CD4-positive, alpha-beta T cell (primary cell): ENCODE results near the gene TMEM114. TPM values are rescaled to one million over a fixed set of nuclear protein-coding genes. Genes with fewer than 3 reads are reported as not detected.
"Not testable (repeated sequence)": the region's sequence is repeated elsewhere in the genome, so short reads cannot be mapped to it uniquely, and the experiment has no call there.

Experiments
- ATAC-seq: fragments of 200-7000 bp; cut with Tn5 transposase; one replicate; pipeline ENCODE4 v1.10.0; 2022; ENCODE audit warnings: mild to moderate bottlenecking; ENCODE audit not compliant: poor library complexity
- CTCF ChIA-PET: fragments of 350-600 bp; sonication (Branson Sonifier 250); formaldehyde crosslinking; loops from one replicate; lab custom pipeline; 2021; ENCODE audit warnings: antibody characterized with exemption, inconsistent platforms; lab: Charles Lee
- POLR2A ChIA-PET: fragments of 350-600 bp; sonication (Branson Sonifier 250); formaldehyde crosslinking; loops from one replicate; lab custom pipeline; 2021; ENCODE audit warnings: antibody characterized with exemption, inconsistent platforms; lab: Charles Lee
- DNase-seq, 14 experiments: peaks; one replicate each; pipeline ENCODE4 v3.0.0-alpha.2; 2013 to 2020; ENCODE audit warnings: mixed read lengths in 2 of 14
- H3K27ac ChIP-seq, 2 donors: one replicate each; pipeline versions ENCODE4 v1.5.1 to v1.7.0; 2013; ENCODE audit warnings: low read length in 2 of 2, low read depth in 1 of 2, mild to moderate bottlenecking in 1 of 2
- H3K27me3 ChIP-seq, 2 experiments: 1 replicate in 1 of 2; 2 replicates in 1 of 2; pipeline versions ENCODE4 v1.6.1 to v1.7.0; 2013; ENCODE audit warnings: low read length in 2 of 2, control low read depth in 1 of 2, mild to moderate bottlenecking in 1 of 2, moderate library complexity in 1 of 2; ENCODE audit not compliant: insufficient read depth in 2 of 2, control insufficient read depth in 1 of 2
- H3K36me3 ChIP-seq: one replicate; pipeline ENCODE4 v1.6.1; 2013; ENCODE audit warnings: low read length, control low read depth; ENCODE audit not compliant: insufficient read depth
- H3K4me1 ChIP-seq: one replicate; pipeline ENCODE4 v1.6.1; 2013; ENCODE audit warnings: low read length, control low read depth; ENCODE audit not compliant: insufficient read depth
- H3K4me3 ChIP-seq: one replicate; pipeline ENCODE4 v1.5.1; 2013; ENCODE audit warnings: mild to moderate bottlenecking, low read length, moderate library complexity
- H3K9me3 ChIP-seq, 2 experiments: 1 replicate in 1 of 2; 2 replicates in 1 of 2; pipeline versions ENCODE4 v1.6.1 to v1.7.0; 2013; ENCODE audit warnings: low read length in 2 of 2, mild to moderate bottlenecking in 2 of 2, control low read depth in 1 of 2, moderate library complexity in 1 of 2; ENCODE audit not compliant: control insufficient read depth in 1 of 2, insufficient read depth in 1 of 2
- H3K27ac Mint-ChIP-seq: one replicate; pipeline ENCODE4 v1.8.0; 2020; ENCODE audit warnings: mixed read lengths
- H3K27me3 Mint-ChIP-seq: one replicate; pipeline ENCODE4 v1.8.0; 2021; ENCODE audit warnings: mixed read lengths
- H3K36me3 Mint-ChIP-seq: one replicate; pipeline ENCODE4 v1.8.0; 2021; ENCODE audit warnings: low read depth, mixed read lengths
- H3K4me1 Mint-ChIP-seq: one replicate; pipeline ENCODE4 v1.8.0; 2021; ENCODE audit warnings: low read depth, mixed read lengths
- H3K4me3 Mint-ChIP-seq: one replicate; pipeline ENCODE4 v1.8.0; 2020; ENCODE audit warnings: mild to moderate bottlenecking, mixed read lengths
- H3K9me3 Mint-ChIP-seq: one replicate; pipeline ENCODE4 v1.8.0; 2020; ENCODE audit warnings: mixed read lengths
- intact Hi-C, 2 experiments: fragments of 100-400 bp; cut with DNase I in 1 of 2; cut with micrococcal nuclease in 1 of 2; formaldehyde crosslinking; loops; one replicate each; pipeline versions ENCODE4 v1.15.1 to v1.9.0; 2023 to 2025; cut with DNase I, micrococcal nuclease
- total RNA-seq, 174 experiments: library from RNA in 2 of 174; stranded (reverse) in 2 of 174; gene quantifications; one replicate each; pipeline ENCODE4 v1.2.3 and lab custom pipeline; 2021 to 2026
- TF ChIP-seq, protein P1 (sequence below): fragments of 200-600 bp; IDR thresholded peaks from one replicate; pipeline ENCODE4 v1.8.0; 2022; ENCODE audit warnings: antibody characterized with exemption, mild to moderate bottlenecking

The TMEM114 gene
- total RNA-seq, 2 experiments from 2014 or later = not detected

DNA sequence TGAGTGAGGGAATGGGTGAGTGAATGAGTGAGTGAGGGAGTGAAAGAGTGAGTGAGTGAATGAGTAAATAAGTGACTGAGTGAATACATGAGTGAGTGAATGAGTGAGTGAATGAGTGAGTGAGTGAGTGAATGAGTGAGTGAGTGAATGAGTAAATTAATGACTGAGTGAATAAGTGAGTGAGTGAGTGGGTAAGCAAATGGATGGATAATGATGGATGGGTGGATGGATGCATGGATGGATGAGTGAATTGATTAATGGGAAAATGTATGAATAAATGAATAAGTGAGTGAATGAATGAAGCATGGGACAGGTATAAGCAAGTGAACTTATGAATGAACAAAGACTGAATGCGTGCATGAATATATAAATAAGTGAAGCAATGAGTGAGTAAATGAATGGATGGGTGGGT, 25.4 kb downstream of the TMEM114 start:
- Histone ChIP-seq H3K4me1 (peaks cover 9% of the 10 kb centered on the region), H3K9me3 (peaks cover 0 to 5% of the 10 kb centered on the region in 2 experiments), H3K27me3 (peaks cover 0 to under 1% of the 10 kb centered on the region in 2 experiments), H3K36me3 (no peaks in the 10 kb centered on the region), H3K27ac (no peak overlapping the region), H3K4me3 (no peak overlapping the region)
- POLR2A ChIA-PET = no interaction called here
- no peaks in the 10 kb centered on the region for H3K9me3 Mint-ChIP-seq
- TF ChIP-seq, protein P1, sequence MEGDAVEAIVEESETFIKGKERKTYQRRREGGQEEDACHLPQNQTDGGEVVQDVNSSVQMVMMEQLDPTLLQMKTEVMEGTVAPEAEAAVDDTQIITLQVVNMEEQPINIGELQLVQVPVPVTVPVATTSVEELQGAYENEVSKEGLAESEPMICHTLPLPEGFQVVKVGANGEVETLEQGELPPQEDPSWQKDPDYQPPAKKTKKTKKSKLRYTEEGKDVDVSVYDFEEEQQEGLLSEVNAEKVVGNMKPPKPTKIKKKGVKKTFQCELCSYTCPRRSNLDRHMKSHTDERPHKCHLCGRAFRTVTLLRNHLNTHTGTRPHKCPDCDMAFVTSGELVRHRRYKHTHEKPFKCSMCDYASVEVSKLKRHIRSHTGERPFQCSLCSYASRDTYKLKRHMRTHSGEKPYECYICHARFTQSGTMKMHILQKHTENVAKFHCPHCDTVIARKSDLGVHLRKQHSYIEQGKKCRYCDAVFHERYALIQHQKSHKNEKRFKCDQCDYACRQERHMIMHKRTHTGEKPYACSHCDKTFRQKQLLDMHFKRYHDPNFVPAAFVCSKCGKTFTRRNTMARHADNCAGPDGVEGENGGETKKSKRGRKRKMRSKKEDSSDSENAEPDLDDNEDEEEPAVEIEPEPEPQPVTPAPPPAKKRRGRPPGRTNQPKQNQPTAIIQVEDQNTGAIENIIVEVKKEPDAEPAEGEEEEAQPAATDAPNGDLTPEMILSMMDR = no peak
- no peak for DNase-seq
- no peak overlapping the region for H3K27ac Mint-ChIP-seq
- intact Hi-C loops = loop anchor here in 1 of 2 experiments (5.0 kb wide), 3 partner anchors 92 to 1692 kb away; partner anchors contain the start of gene GRIN2A
- ATAC-seq = no peak
- peaks cover 10% of the 10 kb centered on the region for H3K4me1 Mint-ChIP-seq
- CTCF ChIA-PET = no interaction called here
- no peak overlapping the region for H3K4me3 Mint-ChIP-seq
- peaks cover 7% of the 10 kb centered on the region for H3K27me3 Mint-ChIP-seq
- H3K36me3 Mint-ChIP-seq = no peaks in the 10 kb centered on the region

GRCh38 chr16:8563944-8564540, 26.3 kb downstream of the TMEM114 start:
- H3K27ac ChIP-seq, POLR2A ChIA-PET, H3K27ac Mint-ChIP-seq, intact Hi-C loops, H3K36me3 Mint-ChIP-seq, H3K27me3 Mint-ChIP-seq, DNase-seq, H3K4me1 Mint-ChIP-seq, H3K36me3 ChIP-seq, H3K4me1 ChIP-seq, CTCF ChIA-PET, H3K27me3 ChIP-seq, H3K9me3 Mint-ChIP-seq, H3K4me3 ChIP-seq, H3K9me3 ChIP-seq, H3K4me3 Mint-ChIP-seq, ATAC-seq: not testable (repeated sequence)

- TF ChIP-seq, protein P1 = no peak
- H3K27ac Mint-ChIP-seq = no peak overlapping the region
- H3K36me3 Mint-ChIP-seq = no peaks in the 10 kb centered on the region
- intact Hi-C loops = no loop called here
- peaks cover 11% of the 10 kb centered on the region for H3K27me3 Mint-ChIP-seq
- Histone ChIP-seq H3K4me1 (no peaks in the 10 kb centered on the region), H3K27ac (no peak overlapping the region), H3K36me3 (no peaks in the 10 kb centered on the region), H3K9me3 (no peaks in the 10 kb centered on the region), H3K27me3 (no peaks in the 10 kb centered on the region), H3K4me3 (no peak overlapping the region)
- H3K9me3 Mint-ChIP-seq = no peaks in the 10 kb centered on the region
- no peak overlapping the region for H3K4me3 Mint-ChIP-seq
- POLR2A ChIA-PET = no interaction called here
- H3K4me1 Mint-ChIP-seq = no peaks in the 10 kb centered on the region
- CTCF ChIA-PET = no interaction called here
- DNase-seq = no peak
- no peak for ATAC-seq
These were observed 28.8 kb downstream of the TMEM114 start for GRCh38 chr16:8561496-8561895.

GRCh38 chr16:8555400-8555799, 34.9 kb downstream of the TMEM114 start:
- DNase-seq (no peak), ATAC-seq (no peak)
- Mint-ChIP-seq H3K4me1 (no peaks in the 10 kb centered on the region), H3K27ac (no peak overlapping the region), H3K4me3 (no peak overlapping the region), H3K27me3 (peaks cover 62% of the 10 kb centered on the region), H3K9me3 (no peaks in the 10 kb centered on the region), H3K36me3 (no peaks in the 10 kb centered on the region)
- Histone ChIP-seq H3K9me3 (no peaks in the 10 kb centered on the region), H3K27me3 (peaks cover 2 to 6% of the 10 kb centered on the region in 2 experiments), H3K4me3 (no peak overlapping the region), H3K27ac (no peak overlapping the region), H3K4me1 (no peaks in the 10 kb centered on the region), H3K36me3 (no peaks in the 10 kb centered on the region)
- intact Hi-C loops = no loop called here
- TF ChIP-seq, protein P1 = no peak
- ChIA-PET CTCF (no interaction called here), POLR2A (no interaction called here)
